Measurements from ENCODE around the gene USP9X. TPM values are rescaled to one million over a fixed set of nuclear protein-coding genes. Genes with fewer than 3 reads are reported as not detected.

The USP9X gene
- total and polyA plus RNA-seq, 2 of the 8 experiments (the other 6 are each of a cell fraction or from before 2014, with no cell fraction given), result 79.2 to 300 TPM

DNA sequence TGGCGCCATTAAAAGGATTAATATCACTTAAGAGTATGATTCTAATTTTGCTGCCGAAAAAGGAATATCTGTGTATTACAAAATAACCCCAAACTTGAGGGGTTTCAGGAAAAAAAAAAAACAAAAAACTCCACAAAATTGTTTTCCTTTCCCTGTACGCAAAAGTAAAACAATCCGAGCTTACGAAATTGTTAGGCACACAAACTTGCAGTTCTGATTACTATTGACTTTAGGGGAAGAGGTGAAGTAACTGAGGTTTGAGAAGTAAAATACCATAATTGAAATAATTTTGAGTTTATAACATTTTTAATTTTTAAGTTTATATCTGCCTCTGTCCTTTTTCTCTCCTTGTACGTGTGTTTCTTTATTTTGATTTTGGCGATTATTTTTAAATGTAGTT is 64.8 kb downstream of the USP9X start:
- no peak for TF ChIP-seq CEBPB (IDR thresholded peaks at IDR 0.05; ENCODE audit: low read depth, low read length)
- TF ChIP-seq BRCA1 (IDR thresholded peaks at IDR 0.05; ENCODE audit: low read depth, low read length), result no peak
- no peak for TF ChIP-seq CTCF (IDR thresholded peaks at IDR 0.05; ENCODE audit: control extremely low read depth in 1 of 3, insufficient read depth in 1 of 3, low read depth in 1 of 3, low read length in 3 of 3)
- TF ChIP-seq RAD21 (IDR thresholded peaks at IDR 0.05 in 1 of 2, conservative IDR thresholded peaks at IDR 0.05 in 1 of 2; ENCODE audit: low read depth in 2 of 2, low read length in 2 of 2), result no peak
- no peak for TF ChIP-seq JUN (IDR thresholded peaks at IDR 0.05; ENCODE audit: low read depth, low read length)
- no peak for TF ChIP-seq PHF8 (conservative IDR thresholded peaks at IDR 0.05; ENCODE audit: low read depth, low read length)
- no peak for TF ChIP-seq CHD2 (IDR thresholded peaks at IDR 0.05; ENCODE audit: low read length)
- TF ChIP-seq SIX5 (IDR thresholded peaks at IDR 0.05; ENCODE audit: low read depth, low read length), result no peak
- Histone ChIP-seq H3K27me3 (replicated peaks in 1 of 4; ENCODE audit: control insufficient read depth in 3 of 4, extremely low read depth in 1 of 4, insufficient read depth in 3 of 4, low read length in 3 of 4) (no peaks in the 10 kb centered on the region), H3K23ac (ENCODE audit: insufficient read length) (no peak overlapping the region), H2BK12ac (ENCODE audit: low read depth, low read length) (no peak overlapping the region), H3K79me1 (ENCODE audit: low read depth, low read length) (no peaks in the 10 kb centered on the region), H3K14ac (ENCODE audit: insufficient read length) (no peak overlapping the region), H2AK5ac (ENCODE audit: low read depth, low read length) (no peak overlapping the region), H2BK120ac (replicated peaks; ENCODE audit: low read depth, low read length) (no peak overlapping the region), H2AFZ (ENCODE audit: low read length) (no peak overlapping the region), H3K27ac (ENCODE audit: low read depth, low read length) (no peak overlapping the region), H4K8ac (ENCODE audit: extremely low read depth, insufficient read depth, low read length) (no peak overlapping the region), H4K5ac (ENCODE audit: insufficient read length, low read depth, low read length) (no peak overlapping the region), H3K9me3 (ENCODE audit: insufficient read depth in 2 of 2, low read depth in 1 of 2, low read length in 1 of 2) (no peaks in the 10 kb centered on the region), H3K4me1 (replicated peaks in 1 of 4; ENCODE audit: control insufficient read depth in 3 of 4, insufficient read depth in 4 of 4, low read length in 3 of 4) (no peaks in the 10 kb centered on the region), H2BK20ac (ENCODE audit: low read length) (no peak overlapping the region), H3K9ac (replicated peaks in 1 of 4; ENCODE audit: extremely low read depth in 1 of 4, low read depth in 3 of 4, low read length in 3 of 4) (no peak overlapping the region), H4K20me1 (replicated peaks in 1 of 2; ENCODE audit: control insufficient read depth in 1 of 2, insufficient read depth in 2 of 2, low read length in 2 of 2) (peaks cover 0 to 2% of the 10 kb centered on the region in 2 experiments), H3K4me3 (ENCODE audit: extremely low read depth in 1 of 4, insufficient read depth in 2 of 4, low read depth in 3 of 4, low read length in 4 of 4) (no peak overlapping the region), H3K4ac (replicated peaks; ENCODE audit: insufficient read length, low read depth, low read length) (no peak overlapping the region), H3K56ac (replicated peaks; ENCODE audit: insufficient read length, low read depth, low read length) (no peak overlapping the region), H2BK5ac (ENCODE audit: low read depth, low read length) (no peak overlapping the region), H4K91ac (replicated peaks; ENCODE audit: insufficient read length, low read length) (no peak overlapping the region), H3K18ac (ENCODE audit: extremely low read depth, low read length) (no peak overlapping the region), H3K23me2 (ENCODE audit: low read depth, low read length) (no peaks in the 10 kb centered on the region), H2BK15ac (ENCODE audit: low read length) (no peak overlapping the region), H3K4me2 (ENCODE audit: insufficient read depth in 1 of 2, low read depth in 2 of 2, low read length in 2 of 2) (no peak overlapping the region), H3K36me3 (ENCODE audit: control insufficient read depth in 2 of 4, insufficient read depth in 4 of 4, low read length in 3 of 4) (peaks cover 9 to 98% (median 42%) of the 10 kb centered on the region in 4 experiments), H3K79me2 (ENCODE audit: control insufficient read depth in 1 of 2, insufficient read depth in 2 of 2, low read length in 2 of 2) (peaks cover 0 to 41% of the 10 kb centered on the region in 2 experiments; a peak in 2 of 4 replicates)
- DNase-seq (ENCODE audit: low read depth in 1 of 2, low spot score in 2 of 2) (no peak), FAIRE-seq (no peak)
- ChIA-PET CTCF (ENCODE audit: partially characterized antibody) (no interaction called here), POLR2A (ENCODE audit: partially characterized antibody) (no interaction called here)
- WGBS, 2 experiments (ENCODE audit: extremely low coverage in 1 of 2, insufficient coverage in 1 of 2, insufficient read length in 1 of 2, insufficient replicate concordance in 2 of 2, low coverage in 1 of 2, low lambda C conversion rate in 2 of 2, missing lambda C conversion rate in 1 of 2), result 79% methylated on average over 7 of the region's 7 CpGs; no CpG with 5 or more reads in 1 of the 2 experiments

All from H1 (cell line).